KG1 (cell line): ENCODE data around the gene CCDC120.

Experiments
- DNase-seq: peaks from one replicate; lab custom pipeline; 2025; lab: John Stamatoyannopoulos, UW

The CCDC120 gene

DNA sequence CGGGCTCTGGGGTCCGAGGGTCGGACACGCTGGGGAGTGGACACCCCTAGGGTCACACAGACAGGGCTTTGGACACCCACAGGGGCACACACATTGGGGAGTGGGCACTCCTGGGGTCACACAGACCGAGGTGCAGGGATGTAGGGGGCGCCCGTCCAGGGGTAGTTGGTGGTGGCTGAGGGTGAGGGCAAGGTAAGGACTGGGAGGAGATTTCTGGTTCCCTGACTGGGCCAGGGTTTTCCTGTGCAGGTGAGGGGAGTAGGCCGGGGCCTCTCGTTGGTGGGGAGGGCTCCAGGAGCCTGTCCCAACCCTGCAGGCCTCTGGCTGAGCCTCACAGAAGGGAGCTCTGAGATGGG is 42.8 kb downstream of the CCDC120 start:
- no peak for DNase-seq

DNA sequence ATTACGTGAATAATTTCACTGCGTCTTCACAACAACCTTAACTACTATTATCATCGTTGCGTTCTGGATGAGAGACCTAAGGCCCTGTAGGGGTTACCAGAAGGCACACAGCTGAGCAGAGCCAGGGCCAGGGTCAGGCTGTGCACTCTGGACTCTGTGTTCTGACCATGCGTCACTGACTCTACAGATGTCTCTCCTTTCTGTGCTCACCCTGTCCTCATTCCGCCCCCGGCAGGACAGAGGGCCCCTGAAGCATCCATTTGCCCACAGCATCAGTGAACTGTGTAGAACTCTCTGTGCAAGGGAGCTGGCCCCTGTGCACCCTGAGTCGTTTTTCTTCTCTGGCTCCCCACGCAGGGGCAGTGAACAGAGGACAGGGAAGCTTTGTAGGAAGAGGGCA is 43.4 kb downstream of the CCDC120 start:
- DNase-seq = no peak

- no peak for DNase-seq
Observed at GRCh38 chrX:49103637-49104036, 44.8 kb downstream of the CCDC120 start.

DNA sequence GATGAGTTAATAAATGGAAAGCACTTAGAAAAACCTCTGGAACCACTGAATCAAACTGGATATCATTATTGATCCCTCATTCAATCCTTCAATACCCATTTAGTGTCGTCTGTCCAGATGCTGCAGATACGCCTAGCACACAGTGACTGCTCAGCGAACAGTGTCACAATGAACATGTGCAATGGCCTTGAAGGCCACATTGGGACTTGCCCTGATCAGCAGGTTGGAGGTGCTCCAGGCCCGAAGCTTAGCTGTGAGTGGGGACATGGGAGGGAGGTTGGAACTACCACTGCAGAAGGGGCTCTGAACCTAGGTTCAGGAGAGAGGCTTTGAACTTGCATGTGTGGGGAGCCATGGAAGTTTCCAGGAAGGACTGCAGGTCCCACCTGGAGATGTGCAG is 47.5 kb downstream of the CCDC120 start:
- DNase-seq = no peak

DNA sequence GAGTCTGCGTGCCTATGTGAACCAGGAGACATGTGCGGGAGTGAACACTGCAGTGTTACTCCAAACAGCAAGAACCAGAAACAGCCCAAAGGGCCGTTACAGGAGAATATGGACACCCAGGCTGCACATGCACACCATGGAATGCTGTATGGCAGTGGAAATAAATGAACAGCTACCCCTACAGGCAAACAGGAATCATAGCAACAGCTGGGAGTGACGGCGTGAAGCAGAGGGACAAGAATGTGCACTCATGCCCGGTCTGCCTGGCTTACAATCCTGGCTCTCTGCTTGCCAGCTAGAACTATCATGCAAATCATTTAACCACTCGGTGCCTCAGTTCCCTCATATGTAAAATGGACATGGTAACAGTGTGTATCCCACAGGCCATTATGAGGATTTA is 48.1 kb downstream of the CCDC120 start:
- no peak for DNase-seq

- DNase-seq = no peak
Observed at GRCh38 chrX:49108641-49109040, 49.8 kb downstream of the CCDC120 start.

- DNase-seq = no peak
Observed at GRCh38 chrX:49110417-49110816, 51.6 kb downstream of the CCDC120 start.

- DNase-seq = no peak
Observed at GRCh38 chrX:49111791-49112190, 53.0 kb downstream of the CCDC120 start.

- DNase-seq = no peak
Observed at GRCh38 chrX:49116076-49116475, 57.3 kb downstream of the CCDC120 start.

DNA sequence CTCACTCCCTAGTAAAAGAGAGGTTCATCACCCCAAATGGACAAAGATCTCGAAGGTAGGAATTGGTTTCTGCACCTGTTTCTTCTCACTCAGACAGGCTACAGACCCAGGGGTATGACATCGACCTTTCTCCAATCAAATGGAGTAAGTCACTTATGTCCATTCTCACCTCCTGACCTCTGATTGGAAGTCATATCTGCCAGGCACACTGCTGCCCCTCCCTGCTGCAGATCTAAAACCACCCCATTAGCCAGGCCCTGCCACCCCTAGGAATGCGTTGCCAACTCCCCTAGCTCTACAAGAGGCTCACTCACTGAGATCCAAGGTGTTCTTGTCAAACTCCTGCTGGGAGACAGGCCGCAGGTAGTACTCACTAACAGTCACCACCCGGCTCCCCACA is 57.9 kb downstream of the CCDC120 start:
- no peak for DNase-seq

- no peak for DNase-seq
Observed at GRCh38 chrX:49117581-49117980, 58.8 kb downstream of the CCDC120 start.
